ENCODE results near the gene TRAPPC11.
A peak's percentile ranks its signal among the peaks of the same experiment; 100 is the strongest.

TRAPPC11 gene

GRCh38 chr4:183636503-183636902 lies 22.6 kb upstream of the TRAPPC11 start:
- DNase-seq, result no peak
- in situ Hi-C loops (cut with MboI; ENCODE audit: low pct_unique_long_range_greater_than_20kb, low sequenced_read_pairs), result no loop called here

GRCh38 chr4:183636923-183637322 lies 22.2 kb upstream of the TRAPPC11 start:
- DNase-seq, result no peak
- in situ Hi-C loops (cut with MboI; ENCODE audit: low pct_unique_long_range_greater_than_20kb, low sequenced_read_pairs), result no loop called here

GRCh38 chr4:183637461-183637860 lies 21.6 kb upstream of the TRAPPC11 start:
- no peak for DNase-seq
- in situ Hi-C loops (cut with MboI; ENCODE audit: low pct_unique_long_range_greater_than_20kb, low sequenced_read_pairs), result no loop called here

- no peak for DNase-seq
- in situ Hi-C loops (cut with MboI; ENCODE audit: low pct_unique_long_range_greater_than_20kb, low sequenced_read_pairs), result no loop called here
Measured at GRCh38 chr4:183638436-183638835, 20.7 kb upstream of the TRAPPC11 start.

- in situ Hi-C loops (cut with MboI; ENCODE audit: low pct_unique_long_range_greater_than_20kb, low sequenced_read_pairs), result no loop called here
- no peak for DNase-seq
Measured at GRCh38 chr4:183639291-183639690, 19.8 kb upstream of the TRAPPC11 start.

- no peak for DNase-seq
- in situ Hi-C loops (cut with MboI; ENCODE audit: low pct_unique_long_range_greater_than_20kb, low sequenced_read_pairs), result no loop called here
Measured at GRCh38 chr4:183645326-183645725, 13.8 kb upstream of the TRAPPC11 start.

- peak; percentile 17 for DNase-seq
- in situ Hi-C loops (cut with MboI; ENCODE audit: low pct_unique_long_range_greater_than_20kb, low sequenced_read_pairs), result no loop called here
Measured at GRCh38 chr4:183657564-183657963, 1.5 kb upstream of the TRAPPC11 start.

GRCh38 chr4:183658362-183659028 lies 598 bp upstream of the TRAPPC11 start:
- peak; percentile 35 for DNase-seq
- in situ Hi-C loops (cut with MboI; ENCODE audit: low pct_unique_long_range_greater_than_20kb, low sequenced_read_pairs), result no loop called here

GRCh38 chr4:183659872-183660242 lies 764 bp downstream of the TRAPPC11 start:
- in situ Hi-C loops (cut with MboI; ENCODE audit: low pct_unique_long_range_greater_than_20kb, low sequenced_read_pairs), result no loop called here
- DNase-seq, result no peak

- no peak for DNase-seq
- in situ Hi-C loops (cut with MboI; ENCODE audit: low pct_unique_long_range_greater_than_20kb, low sequenced_read_pairs), result no loop called here
Measured at GRCh38 chr4:183666088-183666487, 7.0 kb downstream of the TRAPPC11 start.

GRCh38 chr4:183670251-183670650 lies 11.2 kb downstream of the TRAPPC11 start:
- in situ Hi-C loops (cut with MboI; ENCODE audit: low pct_unique_long_range_greater_than_20kb, low sequenced_read_pairs), result no loop called here
- DNase-seq, result no peak

GRCh38 chr4:183670960-183671555 lies 12.0 kb downstream of the TRAPPC11 start:
- in situ Hi-C loops (cut with MboI; ENCODE audit: low pct_unique_long_range_greater_than_20kb, low sequenced_read_pairs), result no loop called here
- no peak for DNase-seq

GRCh38 chr4:183674153-183674552 lies 15.1 kb downstream of the TRAPPC11 start:
- DNase-seq, result peak; percentile 47
- in situ Hi-C loops (cut with MboI; ENCODE audit: low pct_unique_long_range_greater_than_20kb, low sequenced_read_pairs), result no loop called here

GRCh38 chr4:183675625-183676024 lies 16.5 kb downstream of the TRAPPC11 start:
- in situ Hi-C loops (cut with MboI; ENCODE audit: low pct_unique_long_range_greater_than_20kb, low sequenced_read_pairs), result no loop called here
- no peak for DNase-seq

GRCh38 chr4:183681119-183681518 lies 22.0 kb downstream of the TRAPPC11 start:
- DNase-seq, result no peak
- in situ Hi-C loops (cut with MboI; ENCODE audit: low pct_unique_long_range_greater_than_20kb, low sequenced_read_pairs), result no loop called here

- in situ Hi-C loops (cut with MboI; ENCODE audit: low pct_unique_long_range_greater_than_20kb, low sequenced_read_pairs), result no loop called here
Measured at GRCh38 chr4:183686461-183686860, 27.4 kb downstream of the TRAPPC11 start.

GRCh38 chr4:183688216-183688615 lies 29.1 kb downstream of the TRAPPC11 start:
- no peak for DNase-seq
- in situ Hi-C loops (cut with MboI; ENCODE audit: low pct_unique_long_range_greater_than_20kb, low sequenced_read_pairs), result no loop called here

More at GRCh38 chr4:183686461-183686860, 27.4 kb downstream of the TRAPPC11 start:
- no peak for DNase-seq

GRCh38 chr4:183691006-183691405 lies 31.9 kb downstream of the TRAPPC11 start:
- no peak for DNase-seq
- in situ Hi-C loops (cut with MboI; ENCODE audit: low pct_unique_long_range_greater_than_20kb, low sequenced_read_pairs), result no loop called here

GRCh38 chr4:183691897-183692296 lies 32.8 kb downstream of the TRAPPC11 start:
- DNase-seq, result no peak
- in situ Hi-C loops (cut with MboI; ENCODE audit: low pct_unique_long_range_greater_than_20kb, low sequenced_read_pairs), result no loop called here

- in situ Hi-C loops (cut with MboI; ENCODE audit: low pct_unique_long_range_greater_than_20kb, low sequenced_read_pairs), result no loop called here
- no peak for DNase-seq
Measured at GRCh38 chr4:183698909-183699308, 39.8 kb downstream of the TRAPPC11 start.

- DNase-seq, result no peak
- in situ Hi-C loops (cut with MboI; ENCODE audit: low pct_unique_long_range_greater_than_20kb, low sequenced_read_pairs), result no loop called here
Measured at GRCh38 chr4:183700407-183700806, 41.3 kb downstream of the TRAPPC11 start.

Measured in KBM-7 (cell line).